ENCODE data around the gene SEPTIN7.

Gene SEPTIN7

DNA sequence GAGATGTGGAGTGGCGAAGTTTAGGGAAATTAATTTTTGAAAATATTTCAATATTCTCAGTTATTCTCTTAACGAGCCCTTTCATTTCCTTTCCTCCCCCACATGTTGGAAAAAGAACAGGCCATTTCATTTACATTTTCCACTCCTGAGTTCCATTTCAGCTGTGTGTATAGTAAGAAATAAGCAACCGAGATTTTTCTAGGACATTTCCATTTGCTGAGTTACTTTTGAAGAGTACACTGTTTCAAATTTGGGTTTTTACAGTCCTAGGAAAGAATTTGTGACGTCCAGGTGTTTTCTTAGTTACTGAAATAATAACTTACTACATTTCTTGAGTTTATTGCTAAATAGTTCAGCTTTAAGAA lies 1.2 kb downstream of the SEPTIN7 start:
- TF ChIP-seq, protein P1, sequence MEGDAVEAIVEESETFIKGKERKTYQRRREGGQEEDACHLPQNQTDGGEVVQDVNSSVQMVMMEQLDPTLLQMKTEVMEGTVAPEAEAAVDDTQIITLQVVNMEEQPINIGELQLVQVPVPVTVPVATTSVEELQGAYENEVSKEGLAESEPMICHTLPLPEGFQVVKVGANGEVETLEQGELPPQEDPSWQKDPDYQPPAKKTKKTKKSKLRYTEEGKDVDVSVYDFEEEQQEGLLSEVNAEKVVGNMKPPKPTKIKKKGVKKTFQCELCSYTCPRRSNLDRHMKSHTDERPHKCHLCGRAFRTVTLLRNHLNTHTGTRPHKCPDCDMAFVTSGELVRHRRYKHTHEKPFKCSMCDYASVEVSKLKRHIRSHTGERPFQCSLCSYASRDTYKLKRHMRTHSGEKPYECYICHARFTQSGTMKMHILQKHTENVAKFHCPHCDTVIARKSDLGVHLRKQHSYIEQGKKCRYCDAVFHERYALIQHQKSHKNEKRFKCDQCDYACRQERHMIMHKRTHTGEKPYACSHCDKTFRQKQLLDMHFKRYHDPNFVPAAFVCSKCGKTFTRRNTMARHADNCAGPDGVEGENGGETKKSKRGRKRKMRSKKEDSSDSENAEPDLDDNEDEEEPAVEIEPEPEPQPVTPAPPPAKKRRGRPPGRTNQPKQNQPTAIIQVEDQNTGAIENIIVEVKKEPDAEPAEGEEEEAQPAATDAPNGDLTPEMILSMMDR (IDR thresholded peaks at IDR 0.05) = peak; percentile 61
- no peak for TF ChIP-seq ZFX (IDR thresholded peaks at IDR 0.05; ENCODE audit: borderline replicate concordance)

DNA sequence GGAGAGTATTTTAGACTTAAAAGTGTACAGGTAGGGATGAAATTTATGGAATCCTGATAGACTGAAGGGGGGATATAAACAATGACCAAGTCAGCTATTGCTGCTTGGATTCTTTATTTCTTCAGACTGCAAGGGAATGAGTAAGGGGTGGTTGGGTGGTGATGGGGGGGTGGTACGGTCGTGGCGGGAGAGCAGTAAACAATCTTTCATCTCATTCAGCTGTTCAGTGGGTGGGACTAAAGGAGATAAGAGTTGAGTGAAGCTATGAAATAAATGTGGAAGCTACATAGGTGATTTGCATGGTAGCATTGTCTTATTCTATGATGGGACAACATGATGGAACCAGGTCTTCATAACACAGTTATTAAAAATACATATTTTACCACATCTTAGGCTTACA lies 1.8 kb downstream of the SEPTIN7 start:
- H3K27ac ChIP-seq = no peak overlapping the region; the same call in 1 of the 2 replicates
- no peak for TF ChIP-seq ZFX (IDR thresholded peaks at IDR 0.05; ENCODE audit: borderline replicate concordance)
- TF ChIP-seq, protein P1 (IDR thresholded peaks at IDR 0.05) = no peak

More for the DNA sequence above, 1.2 kb downstream of the SEPTIN7 start:
- peak overlapping the region; percentile 92 for H3K27ac ChIP-seq

DNA sequence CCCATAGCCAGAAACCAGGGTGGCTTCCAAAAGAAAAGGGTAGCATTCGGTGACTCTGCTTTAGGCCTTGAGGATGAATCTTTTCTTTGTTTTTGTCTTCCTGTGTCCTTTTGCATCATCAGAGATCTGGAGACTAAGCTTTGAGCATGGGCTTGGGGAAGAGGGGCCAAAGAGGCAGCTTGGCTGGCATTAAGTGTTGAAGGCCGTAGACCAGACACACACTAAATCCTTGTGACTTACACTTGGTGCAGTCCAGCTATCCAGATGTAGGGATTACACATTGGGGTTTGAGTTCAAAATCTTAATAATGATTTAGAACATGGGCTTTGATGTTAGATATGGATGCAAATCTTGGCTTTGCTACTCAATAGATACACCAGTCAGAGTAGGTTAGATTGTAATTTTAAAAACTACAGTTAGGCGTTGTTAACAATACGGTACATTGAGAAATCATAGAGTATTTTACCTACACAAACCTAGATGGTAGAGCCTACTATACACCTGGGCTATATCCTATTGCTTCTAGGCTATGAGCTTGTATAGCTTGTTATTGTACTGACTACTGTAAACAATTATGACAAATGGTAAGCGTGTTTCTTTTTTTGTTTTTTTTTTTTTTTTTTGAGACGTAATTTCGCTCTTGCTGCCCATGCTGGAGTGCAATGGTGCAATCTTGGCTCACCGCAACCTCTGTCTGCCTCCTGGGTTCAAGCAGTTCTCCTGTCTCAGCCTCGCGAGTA lies 3.5 kb downstream of the SEPTIN7 start:
- H3K27ac ChIP-seq = no peak overlapping the region
- no peak for TF ChIP-seq ZFX (IDR thresholded peaks at IDR 0.05; ENCODE audit: borderline replicate concordance)
- TF ChIP-seq, protein P1 (IDR thresholded peaks at IDR 0.05) = no peak

DNA sequence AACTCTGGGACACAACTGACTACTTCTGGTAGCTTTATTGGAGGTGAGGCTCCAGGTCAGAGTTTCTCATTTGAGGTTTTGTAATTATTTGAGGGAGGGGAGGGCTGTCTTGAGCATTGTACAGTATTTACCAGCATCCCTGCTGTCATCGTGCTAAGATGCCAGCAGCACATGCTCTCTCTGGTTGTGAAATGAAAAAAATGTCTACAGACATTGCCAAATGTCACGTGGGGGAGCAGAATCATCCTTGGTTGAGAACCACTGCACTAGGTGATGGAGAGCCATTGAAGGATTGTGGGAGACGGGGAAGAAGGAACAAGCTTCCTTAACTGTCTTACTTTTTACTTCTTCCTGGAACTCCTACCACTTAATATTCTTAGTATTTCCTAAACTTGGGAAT lies 5.0 kb downstream of the SEPTIN7 start:
- no peak for TF ChIP-seq ZFX (IDR thresholded peaks at IDR 0.05; ENCODE audit: borderline replicate concordance)
- TF ChIP-seq, protein P1 (IDR thresholded peaks at IDR 0.05) = no peak

DNA sequence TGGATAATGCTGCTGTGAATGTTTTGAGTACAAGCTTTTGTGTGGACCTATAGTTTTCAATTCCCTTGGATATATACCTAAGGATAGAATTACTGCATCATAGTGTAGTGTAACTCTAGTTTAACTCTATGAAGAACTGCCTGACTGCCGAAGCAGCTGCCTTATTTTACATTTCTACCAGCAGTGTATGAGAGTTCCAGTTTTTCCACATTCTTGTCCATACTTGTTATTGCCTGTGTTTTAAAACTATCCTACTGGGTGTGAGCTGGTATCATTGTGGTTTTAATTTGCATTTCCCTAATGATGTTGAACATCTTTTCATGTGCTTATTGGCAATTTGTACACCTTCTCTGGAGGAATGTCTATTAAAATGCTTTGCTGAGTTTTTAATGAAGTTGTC lies 15.7 kb downstream of the SEPTIN7 start:
- no peak overlapping the region for H3K27ac ChIP-seq
- TF ChIP-seq, protein P1 (IDR thresholded peaks at IDR 0.05) = no peak
- TF ChIP-seq ZFX (IDR thresholded peaks at IDR 0.05; ENCODE audit: borderline replicate concordance) = no peak

More for the DNA sequence above, 5.0 kb downstream of the SEPTIN7 start:
- no peak overlapping the region for H3K27ac ChIP-seq

DNA sequence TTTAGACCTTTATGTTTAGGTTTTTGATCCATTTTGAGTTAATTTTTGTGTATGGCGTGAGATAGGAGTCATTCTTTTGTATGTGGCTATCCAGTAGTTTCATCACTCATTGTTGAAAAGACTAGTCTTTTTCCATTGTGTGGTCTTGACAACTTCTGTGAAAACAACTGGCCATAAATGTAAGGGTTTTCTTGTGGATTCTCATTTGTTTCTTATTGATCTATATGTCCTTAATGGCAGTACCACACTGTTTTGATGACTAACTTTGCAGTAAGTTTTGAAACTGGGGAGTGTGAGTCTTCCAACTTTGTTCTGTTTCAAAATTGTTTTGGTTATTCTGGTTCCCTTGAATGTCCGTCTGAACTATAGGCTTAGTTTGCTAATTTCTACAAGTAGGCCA lies 16.3 kb downstream of the SEPTIN7 start:
- no peak for TF ChIP-seq ZFX (IDR thresholded peaks at IDR 0.05; ENCODE audit: borderline replicate concordance)
- TF ChIP-seq, protein P1 (IDR thresholded peaks at IDR 0.05) = no peak
- H3K27ac ChIP-seq = no peak overlapping the region

DNA sequence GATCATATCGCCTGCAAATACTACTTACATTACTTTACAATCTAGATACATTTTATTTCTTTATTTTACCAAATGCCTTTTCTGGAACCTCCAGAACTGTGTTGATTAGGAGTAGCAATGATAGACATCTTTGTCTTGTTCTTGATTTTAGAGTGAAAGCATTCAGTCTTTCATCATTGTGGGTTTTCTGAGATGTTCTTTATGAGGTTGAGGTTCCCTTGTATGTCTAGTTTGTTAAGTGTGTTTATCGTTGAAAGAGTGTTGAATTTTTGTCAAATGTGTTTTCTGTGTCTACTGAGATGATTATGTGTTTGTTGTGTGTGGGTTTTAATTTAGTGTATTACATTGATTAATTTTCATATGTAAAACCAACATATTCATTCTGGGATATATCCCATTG lies 17.1 kb downstream of the SEPTIN7 start:
- TF ChIP-seq, protein P1 (IDR thresholded peaks at IDR 0.05) = no peak
- no peak for TF ChIP-seq ZFX (IDR thresholded peaks at IDR 0.05; ENCODE audit: borderline replicate concordance)
- no peak overlapping the region for H3K27ac ChIP-seq
